H1 (cell line): ENCODE data around the gene RGS14. TPM values are rescaled to one million over a fixed set of nuclear protein-coding genes. Genes with fewer than 3 reads are reported as not detected.

Experiments used
- CTCF ChIA-PET: fragments of 300-600 bp; sonication (Branson Sonifier 250); formaldehyde crosslinking; loops from one replicate; lab custom pipeline; 2021; ENCODE audit not compliant: partially characterized antibody; lab: Charles Lee
- POLR2A ChIA-PET: fragments of 300-600 bp; sonication (Branson Sonifier 250); formaldehyde crosslinking; loops from one replicate; lab custom pipeline; 2021; ENCODE audit warnings: inconsistent platforms; ENCODE audit not compliant: partially characterized antibody; lab: Charles Lee
- DNase-seq, 2 experiments: peaks; one replicate each; pipeline versions ENCODE4 v3.0.0 to v3.0.0-alpha.2; 2010 to 2022; ENCODE audit warnings: low spot score in 2 of 2, low read depth in 1 of 2, mixed read lengths in 1 of 2
- FAIRE-seq: peaks from 2 replicates; lab custom pipeline; 2011; peaks lifted over from hg19 to GRCh38; lab: Jason Lieb, UNC
- H2AFZ ChIP-seq: 2 replicates; pipeline ENCODE4 v1.8.1; 2012; ENCODE audit warnings: low read length, inconsistent platforms
- H2AK5ac ChIP-seq: 2 replicates; pipeline ENCODE4 v1.6.1; 2013; ENCODE audit warnings: low read depth, low read length
- H2BK120ac ChIP-seq: replicated peaks from 2 replicates; pipeline ENCODE3; 2013; ENCODE audit warnings: low read depth, low read length, inconsistent platforms
- H2BK12ac ChIP-seq: 2 replicates; pipeline ENCODE4 v1.6.1; 2013; ENCODE audit warnings: low read depth, low read length
- H2BK15ac ChIP-seq: 2 replicates; pipeline ENCODE4 v1.6.1; 2013; ENCODE audit warnings: low read length
- H2BK20ac ChIP-seq: 2 replicates; pipeline ENCODE4 v1.6.1; 2013; ENCODE audit warnings: low read length
- H2BK5ac ChIP-seq: 2 replicates; pipeline ENCODE4 v1.6.1; 2013; ENCODE audit warnings: low read depth, low read length
- H3K14ac ChIP-seq: 2 replicates; pipeline ENCODE4 v1.6.1; 2013; ENCODE audit warnings: inconsistent platforms; ENCODE audit not compliant: insufficient read length
- H3K18ac ChIP-seq: 2 replicates; pipeline ENCODE4 v1.6.1; 2013; ENCODE audit warnings: low read length; ENCODE audit errors: extremely low read depth
- H3K23ac ChIP-seq: 2 replicates; pipeline ENCODE4 v1.6.1; 2013; ENCODE audit warnings: inconsistent platforms; ENCODE audit not compliant: insufficient read length
- H3K23me2 ChIP-seq: 2 replicates; pipeline ENCODE4 v1.6.1; 2013; ENCODE audit warnings: low read depth, low read length
- H3K27ac ChIP-seq: 2 replicates; pipeline ENCODE4 v1.6.1; 2011; ENCODE audit warnings: low read depth, low read length, inconsistent platforms
- H3K27me3 ChIP-seq, 4 experiments: replicated peaks in 1 of 4; 1 replicate in 1 of 4; 2 replicates in 3 of 4; pipeline versions ENCODE4 v1.6.1 to v1.8.1; 2011 to 2013; ENCODE audit warnings: low read length in 3 of 4, mild to moderate bottlenecking in 3 of 4, inconsistent platforms in 2 of 4, mixed read lengths in 2 of 4, moderate library complexity in 1 of 4; ENCODE audit not compliant: control insufficient read depth in 3 of 4, insufficient read depth in 3 of 4; ENCODE audit errors: extremely low read depth in 1 of 4
- H3K36me3 ChIP-seq, 4 experiments: 2 replicates each; pipeline versions ENCODE4 v1.6.1 to v1.8.1; 2011 to 2013; ENCODE audit warnings: mild to moderate bottlenecking in 4 of 4, low read length in 3 of 4, moderate library complexity in 2 of 4, control low read depth in 1 of 4, inconsistent platforms in 1 of 4; ENCODE audit not compliant: insufficient read depth in 4 of 4, control insufficient read depth in 2 of 4
- H3K4ac ChIP-seq: replicated peaks from 2 replicates; pipeline ENCODE3; 2013; ENCODE audit warnings: low read length, low read depth, mixed read lengths, inconsistent platforms; ENCODE audit not compliant: insufficient read length
- H3K4me1 ChIP-seq, 4 experiments: replicated peaks in 1 of 4; 1 replicate in 1 of 4; 2 replicates in 3 of 4; pipeline versions ENCODE4 v1.6.1 to v1.8.1; 2011 to 2013; ENCODE audit warnings: low read length in 3 of 4, inconsistent platforms in 2 of 4, mixed read lengths in 1 of 4; ENCODE audit not compliant: insufficient read depth in 4 of 4, control insufficient read depth in 3 of 4
- H3K4me2 ChIP-seq, 2 experiments: 2 replicates each; pipeline versions ENCODE4 v1.6.1 to v1.8.1; 2011 to 2013; ENCODE audit warnings: low read depth in 2 of 2, low read length in 2 of 2, control low read depth in 1 of 2, inconsistent platforms in 1 of 2, mild to moderate bottlenecking in 1 of 2; ENCODE audit not compliant: insufficient read depth in 1 of 2
- H3K4me3 ChIP-seq, 4 experiments: fragments of 200-600, 300-600 bp in 1 of 4; sonication (generic), shearing (Covaris generic), sonication (Bioruptor Twin) in 1 of 4; 2 replicates each; pipeline versions ENCODE4 v1.5.1 to v1.8.1; 2011 to 2016; ENCODE audit warnings: low read length in 4 of 4, low read depth in 3 of 4, control low read depth in 2 of 4, inconsistent platforms in 2 of 4, mild to moderate bottlenecking in 2 of 4, mixed read lengths in 1 of 4, moderate library complexity in 1 of 4; ENCODE audit not compliant: insufficient read depth in 2 of 4; ENCODE audit errors: extremely low read depth in 1 of 4
- H3K56ac ChIP-seq: replicated peaks from 2 replicates; pipeline ENCODE3; 2013; ENCODE audit warnings: low read depth, mild to moderate bottlenecking, mixed read lengths, low read length, inconsistent platforms; ENCODE audit not compliant: insufficient read length
- H3K79me1 ChIP-seq: 2 replicates; pipeline ENCODE4 v1.6.1; 2013; ENCODE audit warnings: low read depth, low read length, control low read depth
- H3K79me2 ChIP-seq, 2 experiments: 2 replicates each; pipeline versions ENCODE4 v1.6.1 to v1.8.1; 2012 to 2013; ENCODE audit warnings: low read length in 2 of 2, mild to moderate bottlenecking in 2 of 2, inconsistent platforms in 1 of 2; ENCODE audit not compliant: insufficient read depth in 2 of 2, control insufficient read depth in 1 of 2
- H3K9ac ChIP-seq, 4 experiments: replicated peaks in 1 of 4; 1 replicate in 1 of 4; 2 replicates in 3 of 4; pipeline versions ENCODE4 v1.6.1 to v1.8.1; 2011 to 2013; ENCODE audit warnings: low read depth in 3 of 4, low read length in 3 of 4, control low read depth in 2 of 4, mild to moderate bottlenecking in 2 of 4, moderate library complexity in 2 of 4, inconsistent platforms in 1 of 4; ENCODE audit errors: extremely low read depth in 1 of 4
- H3K9me3 ChIP-seq, 2 experiments: 2 replicates each; pipeline versions ENCODE4 v1.6.1 to v1.8.1; 2012 to 2013; ENCODE audit warnings: mild to moderate bottlenecking in 2 of 2, moderate library complexity in 2 of 2, control low read depth in 1 of 2, inconsistent platforms in 1 of 2, low read depth in 1 of 2, low read length in 1 of 2, mixed read lengths in 1 of 2; ENCODE audit not compliant: insufficient read depth in 2 of 2
- H4K20me1 ChIP-seq, 2 experiments: replicated peaks in 1 of 2; 2 replicates each; pipeline versions ENCODE3 to v1.8.1; 2011 to 2013; ENCODE audit warnings: inconsistent platforms in 2 of 2, low read length in 2 of 2, mild to moderate bottlenecking in 1 of 2; ENCODE audit not compliant: insufficient read depth in 2 of 2, control insufficient read depth in 1 of 2
- H4K5ac ChIP-seq: 2 replicates; pipeline ENCODE4 v1.6.1; 2013; ENCODE audit warnings: low read length, low read depth, mixed read lengths, inconsistent platforms; ENCODE audit not compliant: insufficient read length
- H4K8ac ChIP-seq: 2 replicates; pipeline ENCODE4 v1.8.0; 2013; ENCODE audit warnings: mild to moderate bottlenecking, moderate library complexity, low read length, inconsistent platforms; ENCODE audit not compliant: insufficient read depth; ENCODE audit errors: extremely low read depth
- H4K91ac ChIP-seq: replicated peaks from 2 replicates; pipeline ENCODE3; 2013; ENCODE audit warnings: low read length, mixed read lengths, inconsistent platforms; ENCODE audit not compliant: insufficient read length
- CBX5 ChIP-seq: fragments of 300-800, 300-1000 bp; sonication (generic); IDR thresholded peaks from 2 replicates; pipeline ENCODE4 v1.7.1; 2016; ENCODE audit warnings: antibody characterized with exemption, low read length, low read depth
- HDAC6 ChIP-seq: IDR thresholded peaks from one replicate; pipeline ENCODE4 v1.7.1; 2012; ENCODE audit warnings: low read depth, mild to moderate bottlenecking, inconsistent platforms, low read length, moderate library complexity
- KDM1A ChIP-seq: fragments of 200-600, 300-600 bp; sonication (generic); IDR thresholded peaks from 2 replicates; pipeline ENCODE4 v1.7.1; 2016; ENCODE audit warnings: mild to moderate bottlenecking, low read length, borderline replicate concordance
- MAFK ChIP-seq: IDR thresholded peaks from 2 replicates; pipeline ENCODE4 v1.6.1; 2012; ENCODE audit warnings: low read depth, mild to moderate bottlenecking, improper control_type of control experiment, low read length
- NRF1 ChIP-seq: IDR thresholded peaks from 2 replicates; pipeline ENCODE4 v1.6.1; 2011; ENCODE audit warnings: mild to moderate bottlenecking, low read depth, low read length, improper control_type of control experiment
- POLR2A ChIP-seq, 2 experiments: IDR thresholded peaks; 1 replicate in 1 of 2; 2 replicates in 1 of 2; pipeline ENCODE4 v1.6.1; 2011; ENCODE audit warnings: low read depth in 2 of 2, low read length in 2 of 2, mild to moderate bottlenecking in 2 of 2; ENCODE audit errors: control extremely low read depth in 1 of 2
- SIX5 ChIP-seq: IDR thresholded peaks from 2 replicates; pipeline ENCODE4 v1.6.1; 2011; ENCODE audit warnings: mild to moderate bottlenecking, low read depth, low read length
- TAF7 ChIP-seq: optimal IDR thresholded peaks from 2 replicates; pipeline ENCODE3; 2011; ENCODE audit warnings: low read depth, mild to moderate bottlenecking, inconsistent platforms, low read length, moderate library complexity, borderline replicate concordance
- TCF12 ChIP-seq: IDR thresholded peaks from 2 replicates; pipeline ENCODE4 v1.6.1; 2011; ENCODE audit warnings: low read depth, mild to moderate bottlenecking, low read length
- WGBS, 2 experiments: shearing (Covaris generic) in 1 of 2; methylation state at CpG; one replicate each; pipeline versions ENCODE4 v1.1.6 to v1.1.7; 2013 to 2015; ENCODE audit warnings: low lambda C conversion rate in 2 of 2, mixed read lengths in 2 of 2, inconsistent platforms in 1 of 2, low coverage in 1 of 2, missing lambda C conversion rate in 1 of 2; ENCODE audit not compliant: insufficient replicate concordance in 2 of 2, insufficient coverage in 1 of 2, insufficient read length in 1 of 2; ENCODE audit errors: extremely low coverage in 1 of 2, missing lambda C conversion rate in 1 of 2; 5-methylcytosine and 5-hydroxymethylcytosine counted together
- polyA plus RNA-seq, 7 experiments: library from polyadenylated mRNA; depleted of rRNA in 3 of 7; stranded (reverse) in 5 of 7; unstranded in 2 of 7; fragments of >200 nt in 5 of 7; fragments of 200-250 nt in 2 of 7; gene quantifications; 1 replicate in 5 of 7; 2 replicates in 1 of 7; 4 replicates in 1 of 7; pipeline versions ENCODE4 v1.2.1 to v1.2.3, GENCODE V29; 2011 to 2013; ENCODE audit warnings: missing spikeins in 2 of 7, mixed read lengths in 2 of 7
- total RNA-seq: library from RNA; stranded (reverse); fragmentation: NEBNext Ultra II Directional; extraction: Animal tissue kit (Norgen Biotek cat#: 25700); gene quantifications from 2 replicates; pipeline ENCODE4 v1.2.1, GENCODE V29; 2021
- TF ChIP-seq, protein P1 (sequence below): IDR thresholded peaks from 2 replicates; pipeline ENCODE4 v1.6.1; 2011; ENCODE audit warnings: low read depth, mild to moderate bottlenecking, low read length; ENCODE audit not compliant: insufficient read depth

Gene RGS14
- total and polyA plus RNA-seq, 2 of the 8 experiments (the other 6 are each of a cell fraction or from before 2014, with no cell fraction given), result 24.4 to 46.1 TPM

- no peak overlapping the region for H2BK120ac ChIP-seq
- no peak overlapping the region for H2BK15ac ChIP-seq
- no peaks in the 10 kb centered on the region for H3K79me2 ChIP-seq
- no peak overlapping the region for H4K5ac ChIP-seq
- peaks cover 0 to 2% (median under 1%) of the 10 kb centered on the region in 4 experiments; a peak in 2 of 7 replicates for H3K27me3 ChIP-seq
- WGBS, 2 experiments, result 88% methylated on average over 15 of the region's 15 CpGs; no CpG with 5 or more reads in 1 of the 2 experiments
- H3K18ac ChIP-seq, result no peak overlapping the region
- no peak overlapping the region for H4K8ac ChIP-seq
- H3K4me1 ChIP-seq, result peaks cover 0 to 15% (median 2%) of the 10 kb centered on the region in 4 experiments; a peak in 6 of 7 replicates
- ChIA-PET CTCF (interaction anchor here (0.7 to 16.9 kb wide), 20 partner anchors 9 to 78 kb away, joined by 3 to 363 read pairs (median 4); partner anchors contain the start of genes PRR7 and SLC34A1), POLR2A (interaction anchor here (0.7 to 3.5 kb wide), 9 partner anchors 10 to 78 kb away, joined by 3 to 16 read pairs (median 4); no protein-coding TSS in a partner anchor)
- no peak overlapping the region for H3K4me3 ChIP-seq
- no peaks in the 10 kb centered on the region for H3K36me3 ChIP-seq
- H3K14ac ChIP-seq, result no peak overlapping the region
- H3K23me2 ChIP-seq, result no peaks in the 10 kb centered on the region
- H3K23ac ChIP-seq, result no peak overlapping the region
- no peak overlapping the region for H3K56ac ChIP-seq
- H3K4me2 ChIP-seq, result no peak overlapping the region
- H3K4ac ChIP-seq, result no peak overlapping the region
- H3K79me1 ChIP-seq, result no peaks in the 10 kb centered on the region
- no peak for DNase-seq
- no peaks in the 10 kb centered on the region for H4K20me1 ChIP-seq
- no peak overlapping the region for H2BK5ac ChIP-seq
- H3K9ac ChIP-seq, result no peak overlapping the region
- H3K9me3 ChIP-seq, result no peaks in the 10 kb centered on the region
- no peak overlapping the region for H3K27ac ChIP-seq
- peak overlapping the region; percentile 66; the same call in 1 of the 2 replicates for H2BK20ac ChIP-seq
- no peak overlapping the region for H2AK5ac ChIP-seq
- FAIRE-seq, result no peak
- H2BK12ac ChIP-seq, result no peak overlapping the region
- H2AFZ ChIP-seq, result peak overlapping the region; percentile 20; the same call in 1 of the 2 replicates
- H4K91ac ChIP-seq, result peak overlapping the region; percentile 73
- TF ChIP-seq, protein P1, sequence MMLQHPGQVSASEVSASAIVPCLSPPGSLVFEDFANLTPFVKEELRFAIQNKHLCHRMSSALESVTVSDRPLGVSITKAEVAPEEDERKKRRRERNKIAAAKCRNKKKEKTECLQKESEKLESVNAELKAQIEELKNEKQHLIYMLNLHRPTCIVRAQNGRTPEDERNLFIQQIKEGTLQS, result no peak
- TF ChIP-seq CBX5 (no peak), HDAC6 (no peak), MAFK (no peak), KDM1A (no peak), POLR2A (IDR thresholded peaks at IDR 0.05; ENCODE audit: control extremely low read depth in 1 of 2, low read depth in 2 of 2, low read length in 2 of 2) (no peak), NRF1 (no peak), TCF12 (no peak), SIX5 (no peak), TAF7 (no peak)
Observed at GRCh38 chr5:177378884-177379883, 21.5 kb downstream of the RGS14 start.
